Colonic mucosa (tissue), 4 donors: ENCODE measurements around the gene FLII. TPM values are rescaled to one million over a fixed set of nuclear protein-coding genes. Genes with fewer than 3 reads are reported as not detected.

Experiments
- DNase-seq: peaks from one replicate; pipeline ENCODE4 v3.0.0-alpha.2; 2020
- H3K27ac ChIP-seq: fragments of 200-600 bp; one replicate; pipeline ENCODE4 v1.8.0; 2021
- H3K27me3 ChIP-seq: fragments of 200-600 bp; one replicate; pipeline ENCODE4 v1.8.0; 2021
- H3K36me3 ChIP-seq: fragments of 200-600 bp; one replicate; pipeline ENCODE4 v1.8.0; 2021
- H3K4me1 ChIP-seq: fragments of 200-600 bp; one replicate; pipeline ENCODE4 v1.8.0; 2021; ENCODE audit warnings: mild to moderate bottlenecking
- H3K4me3 ChIP-seq: fragments of 200-600 bp; one replicate; pipeline ENCODE4 v1.8.0; 2021
- H3K9ac ChIP-seq, 2 donors: one replicate each; pipeline ENCODE4 v1.7.0; 2013; ENCODE audit warnings: control low read depth in 2 of 2, low read depth in 2 of 2, low read length in 2 of 2
- H3K9me3 ChIP-seq: fragments of 200-600 bp; one replicate; pipeline ENCODE4 v1.8.0; 2021
- intact Hi-C: fragments of 100-400 bp; cut with DNase I; formaldehyde crosslinking; loops from one replicate; pipeline ENCODE4 v1.14.1; 2022
- total RNA-seq, 2 donors: library from RNA; stranded (reverse); fragmentation: NEBNext Ultra II Directional in 1 of 2; extraction: Animal tissue kit (Norgen Biotek cat#: 25700) in 1 of 2; gene quantifications; one replicate each; pipeline ENCODE4 v1.2.1, GENCODE V29; 2021
- TF ChIP-seq, protein P1 (sequence below): fragments of 200-600 bp; IDR thresholded peaks from one replicate; pipeline ENCODE4 v1.8.0; 2022; ENCODE audit warnings: antibody characterized with exemption, mild to moderate bottlenecking
- donor health status: healthy.
- donor health status: DM: no; HTN: no; CAD: no.
- donor health status: DM: no; HTN: no; CAD: no.

The FLII gene
- total RNA-seq, 2 donors from 2014 or later, result 263 to 293 TPM

DNA sequence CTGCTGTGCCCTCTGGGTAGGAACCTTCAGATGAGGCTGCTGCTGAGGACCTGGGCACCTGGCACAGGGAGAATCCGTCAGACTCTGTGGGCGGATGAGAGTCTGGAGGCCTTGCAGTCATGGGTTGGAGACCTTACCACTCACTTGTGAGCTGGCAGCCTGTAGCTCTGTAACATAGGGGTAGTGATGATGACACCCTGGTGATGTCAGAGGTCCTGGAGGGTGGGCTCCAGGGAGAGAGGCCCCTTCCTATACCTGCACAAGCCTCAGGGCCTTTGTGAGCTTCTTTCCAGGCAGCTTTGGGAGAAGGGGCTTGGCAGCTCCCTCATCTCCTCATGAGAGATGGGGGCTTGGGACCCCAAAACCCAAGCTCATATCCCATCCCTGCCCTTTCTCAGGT is 3.6 kb upstream of the FLII start:
- intact Hi-C loops, result no loop called here
- Histone ChIP-seq H3K9ac (peak overlapping the region in 1 of 2 donors; percentile 91), H3K27me3 (no peaks in the 10 kb centered on the region), H3K9me3 (no peaks in the 10 kb centered on the region), H3K27ac (no peak overlapping the region), H3K4me1 (peaks cover 13% of the 10 kb centered on the region), H3K4me3 (no peak overlapping the region), H3K36me3 (peaks cover 3% of the 10 kb centered on the region)
- DNase-seq, result no peak
- TF ChIP-seq, protein P1, sequence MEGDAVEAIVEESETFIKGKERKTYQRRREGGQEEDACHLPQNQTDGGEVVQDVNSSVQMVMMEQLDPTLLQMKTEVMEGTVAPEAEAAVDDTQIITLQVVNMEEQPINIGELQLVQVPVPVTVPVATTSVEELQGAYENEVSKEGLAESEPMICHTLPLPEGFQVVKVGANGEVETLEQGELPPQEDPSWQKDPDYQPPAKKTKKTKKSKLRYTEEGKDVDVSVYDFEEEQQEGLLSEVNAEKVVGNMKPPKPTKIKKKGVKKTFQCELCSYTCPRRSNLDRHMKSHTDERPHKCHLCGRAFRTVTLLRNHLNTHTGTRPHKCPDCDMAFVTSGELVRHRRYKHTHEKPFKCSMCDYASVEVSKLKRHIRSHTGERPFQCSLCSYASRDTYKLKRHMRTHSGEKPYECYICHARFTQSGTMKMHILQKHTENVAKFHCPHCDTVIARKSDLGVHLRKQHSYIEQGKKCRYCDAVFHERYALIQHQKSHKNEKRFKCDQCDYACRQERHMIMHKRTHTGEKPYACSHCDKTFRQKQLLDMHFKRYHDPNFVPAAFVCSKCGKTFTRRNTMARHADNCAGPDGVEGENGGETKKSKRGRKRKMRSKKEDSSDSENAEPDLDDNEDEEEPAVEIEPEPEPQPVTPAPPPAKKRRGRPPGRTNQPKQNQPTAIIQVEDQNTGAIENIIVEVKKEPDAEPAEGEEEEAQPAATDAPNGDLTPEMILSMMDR, result no peak

DNA sequence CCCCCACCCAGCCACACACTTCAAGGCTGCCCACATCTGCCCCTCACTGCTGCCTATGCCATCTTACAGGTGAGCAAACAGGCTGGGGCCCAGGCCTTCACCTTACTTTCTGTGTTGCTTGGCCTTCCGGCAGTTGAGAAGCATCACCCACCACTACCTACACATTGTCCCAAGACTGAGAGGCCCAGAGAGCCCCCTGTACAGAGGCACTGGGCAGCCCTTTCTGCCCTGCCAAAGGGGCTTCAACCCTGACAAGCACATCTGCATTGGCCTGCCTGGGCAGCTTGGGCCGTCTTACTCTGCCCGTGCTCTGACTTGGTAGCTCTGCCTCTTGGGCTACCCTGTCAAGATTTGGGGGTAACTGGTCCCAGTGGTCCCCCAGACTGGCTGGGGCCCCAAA is 3.1 kb upstream of the FLII start:
- Histone ChIP-seq H3K4me3 (peak overlapping the region; percentile 79), H3K9ac (peak overlapping the region; percentile 86 to 91), H3K27ac (no peak overlapping the region), H3K9me3 (no peaks in the 10 kb centered on the region), H3K27me3 (no peaks in the 10 kb centered on the region), H3K36me3 (peaks cover 3% of the 10 kb centered on the region), H3K4me1 (peaks cover 18% of the 10 kb centered on the region)
- no peak for DNase-seq
- TF ChIP-seq, protein P1, result no peak
- intact Hi-C loops, result no loop called here

DNA sequence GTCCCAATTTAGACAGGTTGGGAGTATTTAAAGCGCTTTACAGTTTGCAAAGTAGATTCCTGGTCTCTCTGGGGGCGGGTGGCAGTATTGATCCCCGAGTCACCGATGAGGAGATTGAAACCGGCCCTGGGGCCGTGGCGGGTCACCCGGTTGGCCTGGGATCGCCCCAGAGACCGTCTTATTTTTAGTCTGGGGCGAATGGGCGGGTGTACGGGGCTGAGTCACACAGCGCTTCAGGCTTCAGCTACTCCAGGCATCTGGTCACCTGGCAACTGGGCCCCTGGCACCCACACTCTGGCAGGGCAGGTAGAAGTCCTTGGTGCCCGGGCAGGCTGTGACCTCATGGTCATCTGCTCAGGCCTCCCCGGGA is 2.6 kb upstream of the FLII start:
- no peaks in the 10 kb centered on the region for H3K9me3 ChIP-seq
- no peaks in the 10 kb centered on the region for H3K27me3 ChIP-seq
- H3K9ac ChIP-seq, result peak overlapping the region; percentile 86 to 91
- TF ChIP-seq, protein P1, result no peak
- peak; percentile 65 for DNase-seq
- peaks cover 3% of the 10 kb centered on the region for H3K36me3 ChIP-seq
- H3K4me1 ChIP-seq, result peaks cover 19% of the 10 kb centered on the region
- H3K27ac ChIP-seq, result peak overlapping the region; percentile 86
- intact Hi-C loops, result no loop called here
- peak overlapping the region; percentile 79 for H3K4me3 ChIP-seq

DNA sequence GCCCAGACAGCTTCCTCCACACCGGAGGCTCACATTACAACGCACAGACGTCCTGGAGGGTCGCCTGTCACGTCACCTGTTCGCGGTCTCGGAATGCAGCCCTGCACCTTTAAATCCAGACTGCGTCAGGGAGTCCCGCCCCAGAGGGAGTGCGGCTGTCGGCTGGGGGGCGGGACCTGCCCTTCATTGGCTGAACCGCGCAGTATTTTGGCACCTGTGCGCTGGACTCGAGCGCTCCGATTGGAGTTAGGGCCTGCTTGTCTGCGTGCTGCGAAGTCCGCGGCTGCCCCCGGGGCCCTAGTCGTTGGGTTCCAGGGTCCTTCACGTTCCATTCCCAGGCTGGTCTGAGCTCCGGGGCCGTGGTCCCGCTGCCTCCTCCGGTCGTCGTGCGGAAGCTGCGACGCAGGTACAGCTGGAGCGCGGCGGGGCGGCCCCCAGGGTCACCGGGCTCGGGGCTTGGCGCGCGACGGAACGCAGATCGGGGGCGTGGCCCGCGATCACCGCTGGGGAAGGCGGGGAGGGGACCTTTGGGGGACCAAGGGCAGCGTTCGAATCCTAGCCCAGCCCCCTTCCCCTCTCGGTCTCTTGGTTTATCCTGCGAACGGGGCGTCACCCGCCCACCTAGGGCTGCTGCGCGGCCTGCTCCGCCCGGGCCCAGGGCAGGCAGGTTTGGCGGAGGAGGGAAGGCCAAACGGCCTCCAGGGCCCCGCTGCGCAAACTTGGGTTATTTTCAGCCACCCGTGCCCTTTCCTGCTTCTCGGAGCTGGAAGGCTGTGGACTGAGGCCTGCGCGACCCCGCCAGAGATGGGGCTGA is 2.0 kb upstream of the FLII start, which contains the start of gene MIEF2:
MIEF2 (plus strand) TSS at position 331 of the 814 bp plus-strand sequence. CDS start 2,059 bp downstream, outside the sequence.
- H3K9ac ChIP-seq, result peak within 1 kb of the TSS; percentile 86 to 91
- no peaks in the 10 kb centered on the region for H3K9me3 ChIP-seq
- intact Hi-C loops, result no loop called here
- H3K27ac ChIP-seq, result peak within 1 kb of the TSS; percentile 86
- peaks cover 19% of the 10 kb centered on the region for H3K4me1 ChIP-seq
- peak; percentile 96 for DNase-seq
- H3K27me3 ChIP-seq, result no peaks in the 10 kb centered on the region
- H3K36me3 ChIP-seq, result peaks cover 3% of the 10 kb centered on the region
- peak within 1 kb of the TSS; percentile 79 for H3K4me3 ChIP-seq
- TF ChIP-seq, protein P1, result no peak

GRCh38 chr17:18259621-18260331 is 1.2 kb upstream of the FLII start:
- H3K9ac ChIP-seq, result peak overlapping the region; percentile 76 to 91
- H3K4me1 ChIP-seq, result peaks cover 19% of the 10 kb centered on the region
- peaks cover 8% of the 10 kb centered on the region for H3K36me3 ChIP-seq
- peak overlapping the region; percentile 79 for H3K4me3 ChIP-seq
- peak overlapping the region; percentile 86 for H3K27ac ChIP-seq
- H3K27me3 ChIP-seq, result no peaks in the 10 kb centered on the region
- TF ChIP-seq, protein P1, result no peak
- DNase-seq, result no peak
- intact Hi-C loops, result no loop called here
- no peaks in the 10 kb centered on the region for H3K9me3 ChIP-seq
